Endothelial cell of umbilical vein (primary cell): ENCODE measurements around the gene TBC1D5. TPM values are rescaled to one million over a fixed set of nuclear protein-coding genes. Genes with fewer than 3 reads are reported as not detected.

Source experiments
- BruUV-seq: library from RNA; stranded (reverse); fragments of 400-500 nt; replicated peaks from 2 replicates; lab custom pipeline; 2021; lab: Mats Ljungman, UMichigan
- CTCF ChIA-PET: fragments of 300-600, 350-600 bp; sonication (Branson Sonifier 250); formaldehyde crosslinking; loops from one replicate; lab custom pipeline; 2021; ENCODE audit warnings: antibody characterized with exemption, inconsistent platforms; lab: Charles Lee
- POLR2A ChIA-PET: fragments of 300-600, 350-600 bp; sonication (Branson Sonifier 250); formaldehyde crosslinking; loops from one replicate; lab custom pipeline; 2021; ENCODE audit warnings: antibody characterized with exemption, inconsistent platforms; lab: Charles Lee
- DNase-seq: peaks from one replicate; pipeline ENCODE4 v3.0.0-alpha.2; 2011; ENCODE audit warnings: low read depth, low spot score
- FAIRE-seq: peaks from 2 replicates; lab custom pipeline; 2011; peaks lifted over from hg19 to GRCh38; lab: Jason Lieb, UNC
- H2AFZ ChIP-seq: 2 replicates; pipeline ENCODE4 v1.6.0; 2012; ENCODE audit warnings: low read depth, low read length, control low read depth, inconsistent platforms
- H3K27ac ChIP-seq: 2 replicates; pipeline ENCODE4 v1.5.1; 2011; ENCODE audit warnings: low read depth, mild to moderate bottlenecking, control low read depth, low read length, moderate library complexity; ENCODE audit not compliant: insufficient read depth
- H3K27me3 ChIP-seq, 2 experiments: 2 replicates each; pipeline versions ENCODE4 v1.6.0 to v1.6.1; 2011; ENCODE audit warnings: low read length in 2 of 2, mixed read lengths in 1 of 2; ENCODE audit not compliant: control insufficient read depth in 2 of 2, insufficient read depth in 2 of 2
- H3K36me3 ChIP-seq, 2 experiments: 2 replicates in 1 of 2; 3 replicates in 1 of 2; pipeline ENCODE4 v1.5.1; 2011; ENCODE audit warnings: low read length in 2 of 2, mild to moderate bottlenecking in 1 of 2, moderate library complexity in 1 of 2; ENCODE audit not compliant: control insufficient read depth in 2 of 2, insufficient read depth in 2 of 2; ENCODE audit errors: extremely low read depth in 1 of 2
- H3K4me1 ChIP-seq: 3 replicates; pipeline ENCODE4 v1.5.1; 2011; ENCODE audit warnings: mild to moderate bottlenecking, low read length; ENCODE audit not compliant: control insufficient read depth, insufficient read depth; ENCODE audit errors: extremely low read depth
- H3K4me2 ChIP-seq: 2 replicates; pipeline ENCODE4 v1.6.1; 2011; ENCODE audit warnings: low read length, control low read depth, mixed read lengths; ENCODE audit not compliant: insufficient read depth
- H3K4me3 ChIP-seq, 3 experiments: fragments of 200-600 bp in 1 of 3; sonication (generic), shearing (Covaris generic) in 1 of 3; replicated peaks in 1 of 3; 2 replicates each; pipeline ENCODE4 v1.5.1; 2011 to 2016; ENCODE audit warnings: control low read depth in 3 of 3, low read length in 3 of 3, mild to moderate bottlenecking in 2 of 3, inconsistent platforms in 1 of 3, low read depth in 1 of 3, moderate library complexity in 1 of 3; ENCODE audit not compliant: insufficient read depth in 1 of 3
- H3K79me2 ChIP-seq: 2 replicates; pipeline ENCODE4 v1.6.0; 2012; ENCODE audit warnings: low read length, inconsistent platforms; ENCODE audit not compliant: control insufficient read depth, insufficient read depth
- H3K9ac ChIP-seq: replicated peaks from 2 replicates; pipeline ENCODE3; 2011; ENCODE audit warnings: low read length, control low read depth; ENCODE audit not compliant: insufficient read depth; ENCODE audit errors: extremely low read depth
- H3K9me1 ChIP-seq: replicated peaks from 3 replicates; pipeline ENCODE4 v1.6.0; 2011; ENCODE audit warnings: mild to moderate bottlenecking, low read length; ENCODE audit not compliant: control insufficient read depth, insufficient read depth; ENCODE audit errors: extremely low read depth
- H3K9me3 ChIP-seq: replicated peaks from 2 replicates; pipeline ENCODE4 v1.5.1; 2012; ENCODE audit warnings: low read length, inconsistent platforms; ENCODE audit not compliant: control insufficient read depth, insufficient read depth
- H4K20me1 ChIP-seq: replicated peaks from 2 replicates; pipeline ENCODE3; 2011; ENCODE audit warnings: mild to moderate bottlenecking, low read length; ENCODE audit not compliant: control insufficient read depth, insufficient read depth; ENCODE audit errors: extremely low read depth
- EZH2 ChIP-seq: IDR thresholded peaks from 2 replicates; pipeline ENCODE4 v1.6.1; 2012; ENCODE audit warnings: borderline replicate concordance, low read depth, mild to moderate bottlenecking, moderate library complexity, low read length, inconsistent platforms; ENCODE audit not compliant: severe bottlenecking
- FOS ChIP-seq: IDR thresholded peaks from 2 replicates; pipeline ENCODE4 v1.6.1; 2011; ENCODE audit warnings: mild to moderate bottlenecking, low read length, moderate library complexity, borderline replicate concordance; ENCODE audit not compliant: insufficient read depth
- GATA2 ChIP-seq: IDR thresholded peaks from 2 replicates; pipeline ENCODE4 v1.7.0; 2011; ENCODE audit warnings: low read depth, mild to moderate bottlenecking, moderate library complexity, mixed read lengths, low read length; ENCODE audit not compliant: insufficient read length, insufficient read depth
- JUN ChIP-seq: IDR thresholded peaks from 2 replicates; pipeline ENCODE4 v1.6.1; 2011; ENCODE audit warnings: borderline replicate concordance, low read depth; ENCODE audit not compliant: insufficient read length, insufficient read depth
- MYC ChIP-seq: IDR thresholded peaks from one replicate; pipeline ENCODE4 v1.6.1; 2011; ENCODE audit warnings: mild to moderate bottlenecking, low read depth, low read length
- POLR2A ChIP-seq: IDR thresholded peaks from 2 replicates; pipeline ENCODE4 v1.6.1; 2012; ENCODE audit warnings: low read depth, mild to moderate bottlenecking, control low read depth, low read length
- POLR2AphosphoS5 ChIP-seq: IDR thresholded peaks from 2 replicates; pipeline ENCODE4 v1.6.1; 2012; ENCODE audit warnings: low read depth, mild to moderate bottlenecking, control low read depth, low read length, moderate library complexity; ENCODE audit not compliant: insufficient read depth
- dilution Hi-C: fragments of 300-500 bp; cut with MboI; formaldehyde crosslinking; loops from one replicate; pipeline ENCODE4 v1.15.0; 2019; ENCODE audit warnings: low sequenced_read_pairs; ENCODE audit not compliant: extremely low pct_ligation_motif_present
- intact Hi-C: fragments of 100-400 bp; cut with micrococcal nuclease; formaldehyde crosslinking; loops from one replicate; pipeline ENCODE4 v1.10.0; 2022
- polyA plus RNA-seq, 4 experiments: library from polyadenylated mRNA; depleted of rRNA in 3 of 4; stranded (reverse) in 3 of 4; unstranded in 1 of 4; fragments of >200 nt; gene quantifications; 2 replicates each; pipeline versions ENCODE4 v1.2.1 to v1.2.3, GENCODE V29; 2011 to 2012; ENCODE audit warnings: missing spikeins in 1 of 4
- total RNA-seq: library from RNA; stranded (reverse); gene quantifications from 2 replicates; pipeline ENCODE4 v1.2.3, GENCODE V29; 2021
- TF ChIP-seq, protein P1 (sequence below): IDR thresholded peaks from 2 replicates; pipeline ENCODE4 v1.6.1; 2011; ENCODE audit not compliant: insufficient read depth, insufficient read length
- TF ChIP-seq, protein P2 (sequence below), 2 donors: IDR thresholded peaks; 1 replicate in 1 of 2; 2 replicates in 1 of 2; pipeline ENCODE4 v1.5.1; 2011; ENCODE audit warnings: low read length in 2 of 2, mild to moderate bottlenecking in 2 of 2, moderate library complexity in 2 of 2, control low read depth in 1 of 2, inconsistent platforms in 1 of 2, low read depth in 1 of 2; ENCODE audit not compliant: insufficient read depth in 1 of 2; ENCODE audit errors: extremely low read depth in 1 of 2

Gene TBC1D5
- total and polyA plus RNA-seq, 2 donors (not counting 3 experiments of a cell fraction or from before 2014, with no cell fraction given): 17.5 to 44.7 TPM

DNA sequence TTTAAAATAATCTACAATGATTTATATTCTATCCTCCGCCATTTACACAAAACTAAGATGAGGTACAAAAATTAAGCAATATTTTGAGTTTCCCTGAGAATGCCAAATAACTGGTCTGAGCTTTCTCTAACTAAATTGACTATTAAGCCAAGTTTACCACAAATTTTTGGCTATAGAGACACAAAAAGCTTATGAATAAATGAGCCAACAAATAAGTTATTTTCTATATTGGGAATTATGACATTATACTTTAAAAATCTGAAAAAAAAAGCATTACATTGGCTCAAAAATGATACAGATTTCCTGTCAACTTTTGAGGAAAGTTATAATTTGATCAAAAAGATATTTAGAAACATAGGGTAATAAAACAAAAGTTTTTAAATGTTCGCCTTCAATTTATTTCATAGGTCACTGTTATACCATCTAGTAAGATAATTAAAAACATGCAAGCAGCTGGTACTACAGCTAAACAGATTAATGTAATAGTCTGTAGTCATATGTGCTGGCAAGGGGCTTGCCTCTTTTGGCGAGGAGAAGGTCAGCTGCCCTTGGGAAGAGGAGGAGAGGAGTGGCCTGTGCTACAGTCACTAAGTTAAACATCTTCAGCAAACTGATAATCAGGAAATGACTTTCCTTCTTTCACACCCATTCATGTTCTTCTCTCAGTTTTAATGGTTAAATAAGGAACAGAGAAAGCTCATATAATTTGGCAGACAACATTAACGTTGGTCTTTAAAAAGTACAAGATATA lies 318.5 kb downstream of the TBC1D5 start:
- Histone ChIP-seq H2AFZ (no peak overlapping the region), H3K36me3 (no peaks in the 10 kb centered on the region), H3K27me3 (no peaks in the 10 kb centered on the region), H3K27ac (no peak overlapping the region), H4K20me1 (no peaks in the 10 kb centered on the region), H3K9me1 (no peaks in the 10 kb centered on the region), H3K4me1 (no peaks in the 10 kb centered on the region), H3K4me2 (no peak overlapping the region), H3K9ac (no peak overlapping the region), H3K4me3 (no peak overlapping the region), H3K79me2 (no peaks in the 10 kb centered on the region), H3K9me3 (no peaks in the 10 kb centered on the region)
- intact Hi-C loops: no loop called here
- DNase-seq (no peak), FAIRE-seq (no peak)
- dilution Hi-C loops: no loop called here
- ChIA-PET POLR2A (no interaction called here), CTCF (interaction anchor here (1.4 to 3.3 kb wide), 3 partner anchors 10 to 417 kb away, joined by 4 to 17 read pairs (median 10); no protein-coding TSS in a partner anchor)
- no TSS peak for BruUV-seq
- TF ChIP-seq, protein P1, sequence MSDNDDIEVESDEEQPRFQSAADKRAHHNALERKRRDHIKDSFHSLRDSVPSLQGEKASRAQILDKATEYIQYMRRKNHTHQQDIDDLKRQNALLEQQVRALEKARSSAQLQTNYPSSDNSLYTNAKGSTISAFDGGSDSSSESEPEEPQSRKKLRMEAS: no peak
- TF ChIP-seq MYC (no peak), POLR2AphosphoS5 (no peak), JUN (no peak), FOS (no peak), GATA2 (no peak), POLR2A (no peak), EZH2 (no peak)
- TF ChIP-seq, protein P2, sequence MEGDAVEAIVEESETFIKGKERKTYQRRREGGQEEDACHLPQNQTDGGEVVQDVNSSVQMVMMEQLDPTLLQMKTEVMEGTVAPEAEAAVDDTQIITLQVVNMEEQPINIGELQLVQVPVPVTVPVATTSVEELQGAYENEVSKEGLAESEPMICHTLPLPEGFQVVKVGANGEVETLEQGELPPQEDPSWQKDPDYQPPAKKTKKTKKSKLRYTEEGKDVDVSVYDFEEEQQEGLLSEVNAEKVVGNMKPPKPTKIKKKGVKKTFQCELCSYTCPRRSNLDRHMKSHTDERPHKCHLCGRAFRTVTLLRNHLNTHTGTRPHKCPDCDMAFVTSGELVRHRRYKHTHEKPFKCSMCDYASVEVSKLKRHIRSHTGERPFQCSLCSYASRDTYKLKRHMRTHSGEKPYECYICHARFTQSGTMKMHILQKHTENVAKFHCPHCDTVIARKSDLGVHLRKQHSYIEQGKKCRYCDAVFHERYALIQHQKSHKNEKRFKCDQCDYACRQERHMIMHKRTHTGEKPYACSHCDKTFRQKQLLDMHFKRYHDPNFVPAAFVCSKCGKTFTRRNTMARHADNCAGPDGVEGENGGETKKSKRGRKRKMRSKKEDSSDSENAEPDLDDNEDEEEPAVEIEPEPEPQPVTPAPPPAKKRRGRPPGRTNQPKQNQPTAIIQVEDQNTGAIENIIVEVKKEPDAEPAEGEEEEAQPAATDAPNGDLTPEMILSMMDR (IDR thresholded peaks at IDR 0.05; ENCODE audit: extremely low read depth in 1 of 2, insufficient read depth in 1 of 2, low read depth in 1 of 2, low read length in 2 of 2): no peak
